ENCODE measurements around the gene FLYWCH1.

Gene FLYWCH1

DNA sequence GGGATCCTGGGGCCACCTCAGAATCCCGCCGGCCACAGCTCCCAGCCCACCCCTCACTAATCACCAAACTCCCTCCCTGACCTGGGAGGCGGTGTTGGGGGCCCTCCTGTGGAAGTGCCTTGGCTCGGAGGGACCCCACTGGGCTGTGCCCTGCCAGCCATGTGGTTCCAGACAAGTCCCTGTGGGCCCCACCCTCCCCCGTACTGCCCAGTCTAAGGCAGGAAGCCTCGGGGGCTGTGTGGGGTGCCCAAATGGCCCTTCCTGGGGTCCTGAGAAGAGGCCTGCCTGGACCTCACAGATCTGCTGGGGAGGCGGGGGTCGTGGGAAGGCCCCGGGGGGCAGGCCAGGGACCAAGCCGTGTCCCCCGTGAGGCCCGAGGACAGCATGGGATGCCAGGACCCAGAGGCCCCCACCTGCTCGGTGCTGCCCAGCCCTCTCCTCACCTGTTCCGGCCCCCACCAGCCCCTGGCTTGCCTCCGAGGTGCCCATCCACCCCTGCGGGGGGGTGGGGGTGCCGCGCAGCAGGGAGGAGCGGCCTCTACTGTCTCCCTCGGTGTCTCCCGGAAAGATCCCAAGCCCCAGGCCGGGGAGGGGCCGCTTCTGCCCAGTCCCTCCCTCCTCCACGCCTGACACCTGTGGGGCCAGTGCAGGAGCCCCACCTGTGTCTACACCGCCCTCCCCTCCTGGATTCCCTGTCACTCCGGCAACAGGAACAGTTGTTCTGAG is 43.1 kb downstream of the FLYWCH1 start:
- DNase-seq: no peak

DNA sequence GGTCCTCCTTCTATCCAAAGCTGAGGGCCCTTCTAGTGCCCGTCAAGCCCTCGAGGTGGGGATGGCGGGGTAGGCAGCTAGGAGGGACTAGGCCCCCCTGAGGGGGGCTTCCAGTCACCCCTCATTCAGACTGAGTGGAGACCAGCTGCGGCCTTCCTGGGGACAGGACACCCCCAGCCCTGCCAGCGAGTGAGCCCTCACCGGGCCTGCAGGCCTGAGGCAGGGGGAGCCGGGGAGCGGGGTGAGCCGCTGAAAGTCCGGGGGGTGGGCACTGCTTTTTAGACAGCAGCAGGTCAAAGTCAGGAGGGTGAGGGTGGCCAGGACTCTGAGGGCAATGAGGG is 43.7 kb downstream of the FLYWCH1 start:
- DNase-seq: no peak

- DNase-seq: no peak
Measured at GRCh38 chr16:2955779-2956578, 44.2 kb downstream of the FLYWCH1 start.

- DNase-seq: no peak
Measured at GRCh38 chr16:2956579-2956956, 44.8 kb downstream of the FLYWCH1 start.

DNA sequence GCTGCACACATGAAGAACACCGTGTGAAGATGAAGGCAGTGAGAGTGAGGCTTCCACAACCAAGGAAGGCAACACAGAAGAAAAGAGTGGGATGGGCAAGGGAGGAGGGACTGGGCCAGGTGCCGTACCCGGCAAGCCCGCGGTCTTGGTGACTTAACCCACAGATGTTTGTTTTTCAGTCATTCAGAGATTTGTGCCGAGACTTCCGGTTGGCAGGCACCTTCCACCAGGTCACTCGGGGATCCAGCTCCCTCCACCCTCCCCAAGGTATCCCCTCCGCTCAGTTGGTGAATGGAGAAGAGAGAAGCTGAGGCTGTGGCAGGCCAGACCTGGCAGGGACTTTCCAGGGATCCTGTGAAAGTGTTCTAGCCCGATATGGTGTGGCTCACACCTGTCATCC is 47.5 kb downstream of the FLYWCH1 start:
- DNase-seq: no peak

DNA sequence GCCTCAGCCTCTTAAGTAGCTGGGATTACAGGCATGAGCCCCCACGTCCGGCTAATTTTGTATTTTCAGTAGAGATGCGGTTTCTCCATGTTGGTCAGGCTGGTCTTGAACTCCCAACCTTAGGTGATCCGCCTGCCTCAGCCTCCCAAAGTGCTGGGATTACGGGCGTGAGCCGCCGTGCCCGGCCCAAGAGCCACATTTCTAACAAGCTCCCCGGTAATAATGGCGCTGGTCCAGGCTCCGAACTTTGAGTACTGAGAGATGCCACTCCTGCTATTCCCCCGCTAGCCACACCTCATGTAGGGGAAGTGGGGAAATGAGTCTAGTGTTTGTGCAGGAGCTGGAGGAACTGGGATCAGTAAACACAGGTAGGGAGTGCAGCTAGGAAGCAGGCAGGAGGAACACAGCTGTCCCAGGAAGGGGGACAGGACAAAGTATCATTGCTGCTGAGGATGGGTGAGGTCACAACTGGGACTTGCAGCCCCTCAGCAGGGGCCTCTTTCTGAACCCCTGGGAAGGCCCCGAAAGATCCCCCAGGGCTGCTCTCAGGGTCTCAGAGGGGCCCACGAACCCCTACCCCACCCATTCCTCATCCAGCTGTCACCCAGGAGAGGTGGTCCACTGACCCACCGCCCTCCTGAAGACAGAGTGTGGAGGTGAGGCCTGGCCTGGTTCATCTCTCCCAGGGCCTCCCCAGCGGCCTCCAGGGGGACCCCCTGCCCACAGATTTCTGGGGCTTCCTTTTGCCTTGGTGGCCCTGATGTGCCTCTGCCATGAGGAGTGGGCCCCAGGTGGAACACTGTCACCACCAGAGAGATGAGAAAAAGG is 48.7 kb downstream of the FLYWCH1 start:
- no peak for DNase-seq

GRCh38 chr16:2962334-2963073 is 50.8 kb downstream of the FLYWCH1 start:
- DNase-seq: no peak

DNA sequence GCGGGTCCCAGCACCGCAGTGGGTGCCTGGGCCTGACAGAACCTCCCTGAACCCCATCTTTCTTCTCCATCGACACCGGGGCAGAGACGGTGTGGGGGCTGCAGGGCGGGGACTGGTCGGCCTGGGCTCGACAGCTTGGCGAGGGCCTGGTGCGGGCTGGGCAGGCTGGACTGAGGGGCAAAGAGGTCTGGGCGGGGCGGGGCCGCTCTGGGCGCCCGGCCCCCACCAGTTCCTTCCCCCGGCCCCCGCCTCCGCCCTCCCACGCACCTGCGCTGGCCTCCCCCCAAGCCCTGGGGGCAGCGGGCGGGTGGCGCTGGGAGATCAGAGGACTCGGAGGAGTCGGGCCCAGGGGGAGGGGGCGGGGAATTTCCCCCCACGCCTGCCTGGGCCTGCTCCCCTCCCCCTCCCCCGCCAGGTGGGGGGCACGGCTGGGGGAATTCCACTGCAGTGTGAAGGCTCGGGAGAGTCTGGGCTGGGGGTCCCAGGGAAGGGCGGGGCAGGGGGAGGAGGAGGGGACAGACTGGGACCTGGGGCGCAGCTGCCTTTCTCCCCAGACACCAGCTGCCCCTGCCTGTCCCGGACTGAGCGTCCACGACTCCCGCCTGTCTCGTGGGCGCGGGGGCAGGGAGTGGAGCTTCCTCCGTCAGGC is 51.5 kb downstream of the FLYWCH1 start:
- no peak for DNase-seq

- peak in 1 of 2 experiments; percentile 79 for DNase-seq
Measured at GRCh38 chr16:2963723-2964474, 52.2 kb downstream of the FLYWCH1 start, which contains the start of gene KREMEN2. TSS of gene KREMEN2 (plus strand) at chr16:2964275. CDS start at chr16:2964521, 246 bp downstream.

DNA sequence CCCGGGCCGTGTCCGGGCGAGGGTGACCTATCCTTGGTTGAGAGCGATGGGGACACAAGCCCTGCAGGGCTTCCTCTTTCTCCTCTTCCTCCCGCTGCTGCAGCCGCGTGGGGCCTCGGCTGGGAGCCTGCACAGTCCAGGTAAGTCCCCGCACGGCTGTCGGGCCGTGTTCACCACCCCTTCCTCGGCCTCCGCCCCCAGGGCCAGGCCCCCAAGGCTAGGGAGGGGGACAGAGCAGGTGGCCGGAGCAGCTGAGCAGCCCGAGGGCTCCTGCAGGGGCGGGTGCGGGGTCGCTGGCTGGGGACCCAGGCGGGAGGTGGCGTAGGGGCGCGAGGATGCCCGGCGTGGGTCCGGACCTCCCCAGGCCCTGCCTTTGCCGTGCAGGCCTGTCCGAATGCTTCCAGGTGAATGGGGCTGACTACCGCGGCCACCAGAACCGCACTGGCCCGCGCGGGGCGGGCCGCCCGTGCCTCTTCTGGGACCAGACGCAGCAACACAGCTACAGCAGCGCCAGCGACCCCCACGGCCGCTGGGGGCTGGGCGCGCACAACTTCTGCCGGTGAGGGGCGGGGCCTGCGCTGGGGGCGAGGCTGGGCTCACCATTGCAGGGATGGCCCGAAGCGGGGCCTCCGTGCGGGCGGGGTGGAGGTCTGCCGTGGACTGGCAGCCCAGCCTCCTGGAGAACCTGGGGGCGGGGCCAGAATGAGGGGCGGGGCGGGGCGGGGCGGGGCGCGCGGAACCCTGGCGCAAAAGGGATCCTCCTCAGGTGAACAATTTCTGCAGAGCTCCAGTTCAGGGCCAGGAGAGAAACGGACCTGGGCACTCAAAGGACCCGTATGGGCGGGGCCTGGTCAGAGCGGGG is 53.0 kb downstream of the FLYWCH1 start:
- peak; percentile 60 to 87 for DNase-seq

GRCh38 chr16:2966043-2966807 is 54.5 kb downstream of the FLYWCH1 start:
- no peak for DNase-seq

DNA sequence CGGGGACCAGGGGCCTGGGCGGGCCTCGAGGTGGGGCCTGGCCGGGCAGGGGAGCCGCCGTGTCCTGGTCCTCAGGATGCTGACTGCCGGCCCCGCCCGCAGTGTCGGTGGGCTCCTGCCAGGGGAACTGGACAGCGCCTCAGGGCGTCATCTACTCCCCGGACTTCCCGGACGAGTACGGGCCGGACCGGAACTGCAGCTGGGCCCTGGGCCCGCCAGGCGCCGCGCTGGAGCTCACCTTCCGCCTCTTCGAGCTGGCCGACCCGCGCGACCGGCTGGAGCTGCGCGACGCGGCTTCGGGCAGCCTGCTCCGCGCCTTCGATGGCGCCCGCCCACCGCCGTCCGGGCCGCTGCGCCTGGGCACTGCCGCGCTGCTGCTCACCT is 55.1 kb downstream of the FLYWCH1 start:
- DNase-seq: no peak

GRCh38 chr16:2967211-2967631 is 55.5 kb downstream of the FLYWCH1 start:
- DNase-seq: no peak

- no peak for DNase-seq
Measured at GRCh38 chr16:2967721-2968161, 56.0 kb downstream of the FLYWCH1 start.

DNA sequence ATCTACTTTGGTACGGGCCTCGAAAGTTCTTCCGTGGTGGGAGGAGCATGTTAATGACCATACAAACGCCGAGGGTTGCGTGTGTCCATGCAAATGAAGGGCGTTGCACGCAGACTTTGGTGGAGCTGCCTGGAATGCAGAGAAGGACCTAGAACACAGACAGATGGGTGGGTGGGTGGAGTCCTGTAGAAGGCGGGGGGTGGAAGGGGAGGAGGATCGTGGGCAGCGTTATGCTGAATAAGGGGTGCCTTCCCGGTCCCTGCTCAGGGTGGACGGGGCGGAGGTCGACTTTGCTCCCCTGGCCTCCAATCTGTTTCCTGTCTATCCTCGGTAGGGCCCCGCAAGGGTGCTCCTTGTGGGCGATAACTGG is 56.6 kb downstream of the FLYWCH1 start:
- no peak for DNase-seq

- DNase-seq: peak; percentile 57 to 95
Measured at GRCh38 chr16:2968738-2969544, 57.2 kb downstream of the FLYWCH1 start, which contains the start of gene PAQR4. TSS of gene PAQR4 (plus strand) at chr16:2969348. CDS start at chr16:2969675, 327 bp downstream.

DNA sequence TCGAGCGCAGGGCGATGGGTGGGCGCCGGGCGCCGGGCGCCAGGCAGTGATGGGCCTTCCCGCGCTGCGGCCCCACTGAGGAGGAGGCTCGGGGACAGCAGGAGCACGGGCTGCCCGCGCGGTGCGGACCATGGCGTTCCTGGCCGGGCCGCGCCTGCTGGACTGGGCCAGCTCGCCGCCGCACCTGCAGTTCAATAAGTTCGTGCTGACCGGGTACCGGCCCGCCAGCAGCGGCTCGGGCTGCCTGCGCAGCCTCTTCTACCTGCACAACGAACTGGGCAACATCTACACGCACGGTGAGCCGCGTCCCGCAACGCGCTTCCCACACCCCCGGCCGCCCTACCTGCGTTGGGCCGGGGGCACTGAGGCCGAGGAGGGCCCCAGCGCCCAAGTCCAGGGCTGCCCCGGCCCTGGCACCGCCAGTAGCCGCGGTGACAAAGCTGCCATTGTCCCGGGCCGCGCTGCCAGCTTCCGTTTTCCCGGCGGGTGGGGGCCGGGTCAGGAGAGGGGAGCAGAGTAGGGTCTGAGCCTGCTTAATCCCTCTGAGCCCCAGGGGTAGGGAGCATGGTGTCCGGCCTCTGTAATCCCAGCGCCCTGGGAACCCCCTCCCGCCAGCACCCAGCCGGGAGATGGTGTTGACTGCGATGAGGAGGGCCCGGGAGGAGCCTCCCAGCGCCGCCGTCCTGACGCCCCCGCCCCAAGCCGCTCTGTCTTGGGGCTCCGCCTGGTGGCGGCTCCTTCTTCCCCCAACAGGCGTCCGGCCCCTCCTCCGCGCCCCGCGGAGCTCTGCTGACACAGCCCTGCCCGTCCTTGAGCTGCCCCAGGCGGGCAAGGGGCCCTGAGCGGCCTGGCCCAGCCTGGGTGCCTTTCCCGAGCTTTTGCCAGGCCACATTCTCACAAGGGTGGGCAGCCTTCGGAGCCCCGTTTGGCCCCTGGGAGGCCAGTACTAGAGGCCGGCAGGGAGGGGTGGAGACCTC is 58.1 kb downstream of the FLYWCH1 start:
- DNase-seq: peak; percentile 12 to 40
